Suppressor macrophage (primary cell): ENCODE measurements around the gene TAS2R3.

Source experiments
- DNase-seq, 4 experiments: peaks; one replicate each; pipeline ENCODE4 v3.0.0-alpha.2; 2020 to 2022

Gene TAS2R3

DNA sequence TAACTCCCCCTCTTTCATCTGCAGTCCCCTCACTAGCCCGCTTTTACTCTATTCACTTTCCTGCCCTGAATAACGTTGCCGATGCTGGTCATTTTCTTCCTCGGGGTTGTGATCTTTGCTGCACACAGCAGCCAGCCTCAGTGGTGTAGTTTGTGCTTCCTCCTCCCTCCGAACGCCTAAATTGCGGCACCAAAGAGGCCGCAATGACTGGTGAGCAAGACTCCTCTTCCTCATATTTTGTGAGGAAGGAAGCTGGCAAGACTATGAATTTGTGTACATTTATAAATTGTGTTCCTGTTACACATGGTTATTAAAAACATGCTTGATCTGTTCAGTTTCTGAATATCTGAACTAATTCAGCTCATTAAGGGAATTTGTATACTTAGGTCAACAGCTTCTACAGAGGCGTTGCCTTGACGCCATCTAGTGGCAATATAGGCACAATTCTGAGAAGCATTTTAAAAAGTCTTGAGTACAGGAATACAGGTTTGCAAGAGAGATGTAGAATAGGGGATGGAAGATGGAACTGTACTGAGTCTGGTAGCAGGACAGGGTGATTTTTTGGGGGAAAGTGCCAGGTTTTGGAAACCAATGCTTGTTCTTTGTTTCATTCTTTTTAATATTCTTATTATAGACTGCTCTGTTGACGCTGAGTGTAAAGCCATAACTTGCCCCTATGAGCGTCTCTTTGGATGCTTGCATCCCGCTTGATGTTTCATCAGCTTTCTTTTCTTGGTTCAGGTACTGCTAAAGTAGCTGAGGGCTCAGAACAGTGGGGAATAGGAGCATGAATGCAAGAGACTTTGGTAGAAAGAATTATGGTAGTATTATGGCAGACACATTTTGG, 22.0 kb downstream of the TAS2R3 start:
- peak; percentile 36 to 74 (median 64) for DNase-seq

DNA sequence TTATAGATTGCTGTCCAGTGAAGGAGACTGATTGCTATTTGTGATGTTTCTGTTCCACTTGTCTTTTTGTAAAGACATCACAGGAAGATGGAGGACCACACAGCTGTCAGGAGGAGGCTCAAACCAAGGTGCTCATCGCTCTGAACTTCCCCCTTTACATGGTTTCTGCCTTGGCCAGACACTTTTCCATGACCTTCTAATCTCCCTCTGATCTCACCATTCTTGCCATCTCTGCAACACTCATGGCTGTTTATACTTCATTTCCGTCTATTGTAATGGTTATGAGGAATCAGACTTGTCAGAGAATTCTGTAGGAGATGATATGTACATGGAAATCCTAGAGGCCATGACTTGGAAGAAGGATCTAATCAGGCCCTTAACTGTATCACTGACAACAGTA, 24.4 kb downstream of the TAS2R3 start:
- DNase-seq = no peak

- DNase-seq = no peak
These were observed 26.0 kb downstream of the TAS2R3 start, which contains the start of gene TAS2R5 for GRCh38 chr7:141789917-141790316. TSS of gene TAS2R5 (plus strand) at chr7:141790217. CDS start at chr7:141790362, 145 bp downstream.

DNA sequence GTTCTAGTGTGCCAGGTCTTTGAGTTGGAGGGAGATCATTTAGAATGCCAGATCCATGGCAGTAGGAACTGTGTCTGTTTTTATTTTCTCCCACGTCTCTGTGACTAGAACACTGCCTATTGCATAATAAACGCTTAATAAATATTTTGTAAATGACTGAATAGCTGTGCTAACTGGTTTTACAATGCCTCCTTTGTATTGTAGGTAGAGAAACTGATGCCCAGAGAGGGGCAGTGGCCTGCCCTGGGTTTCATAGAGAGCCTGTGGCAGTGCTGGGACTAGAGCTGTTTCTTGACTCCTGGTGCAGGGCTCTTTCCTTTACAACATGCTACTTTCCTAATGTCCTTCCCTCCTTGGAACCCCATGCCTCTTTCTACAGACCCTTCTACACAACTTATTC, 28.6 kb downstream of the TAS2R3 start:
- DNase-seq = no peak
